Neural crest cell (in vitro differentiated cells): ENCODE data around the gene CPLX1. TPM values are rescaled to one million over a fixed set of nuclear protein-coding genes. Genes with fewer than 3 reads are reported as not detected.
A peak's percentile ranks its signal among the peaks of the same experiment; 100 is the strongest.

Source experiments
- DNase-seq: peaks from one replicate; pipeline ENCODE4 v3.0.0; 2021; ENCODE audit warnings: low read depth, mixed read lengths, low spot score
- H3K27ac Mint-ChIP-seq: one replicate; pipeline ENCODE4 v1.8.0; 2021; ENCODE audit warnings: mild to moderate bottlenecking, mixed read lengths; ENCODE audit not compliant: unreplicated experiment
- H3K27me3 Mint-ChIP-seq: 2 replicates; pipeline ENCODE4 v1.8.0; 2021; ENCODE audit warnings: low read depth, mild to moderate bottlenecking, mixed read lengths
- H3K36me3 Mint-ChIP-seq: 2 replicates; pipeline ENCODE4 v1.8.0; 2021; ENCODE audit warnings: low read depth, mild to moderate bottlenecking, mixed read lengths
- H3K4me1 Mint-ChIP-seq: 2 replicates; pipeline ENCODE4 v1.8.0; 2021; ENCODE audit warnings: mixed read lengths
- H3K4me3 Mint-ChIP-seq: one replicate; pipeline ENCODE4 v1.8.0; 2021; ENCODE audit warnings: mild to moderate bottlenecking, mixed read lengths
- H3K9me3 Mint-ChIP-seq: 2 replicates; pipeline ENCODE4 v1.8.0; 2021; ENCODE audit warnings: mixed read lengths
- total RNA-seq: library from RNA; stranded (reverse); gene quantifications from 2 replicates; pipeline ENCODE4 v1.2.1, GENCODE V29; 2021
- TF ChIP-seq, protein P1 (sequence below): fragments of 200-600 bp; sonication (generic); conservative IDR thresholded peaks from 2 replicates; pipeline ENCODE4 v1.5.0; 2021; ENCODE audit warnings: antibody characterized with exemption, mild to moderate bottlenecking

The CPLX1 gene
- total RNA-seq, 1 donor from 2014 or later: 2.0 TPM

DNA sequence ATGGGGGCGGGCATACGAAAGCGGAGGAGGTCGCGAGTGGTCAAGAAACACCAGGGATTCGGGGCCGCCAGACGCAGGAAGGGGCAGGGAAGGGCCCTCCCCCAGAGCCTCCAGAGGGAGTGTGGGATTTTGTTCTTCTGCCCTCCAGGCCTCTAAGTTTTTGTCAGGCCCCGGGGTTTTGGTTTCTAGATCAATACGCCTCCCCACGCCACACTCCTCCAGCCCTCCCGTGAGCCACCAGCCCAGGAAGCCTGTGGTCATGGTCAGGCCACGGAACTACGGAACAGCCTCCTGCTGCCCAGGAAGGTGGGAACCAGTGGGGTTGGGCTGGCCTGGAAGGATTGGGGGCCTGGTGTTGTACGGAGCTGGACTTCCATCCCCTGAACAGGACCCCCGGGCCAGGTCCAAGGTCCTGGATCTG, 38.4 kb downstream of the CPLX1 start:
- Mint-ChIP-seq H3K27ac (no peak overlapping the region), H3K27me3 (peaks cover 18% of the 10 kb centered on the region), H3K4me3 (peak overlapping the region; percentile 71), H3K4me1 (peaks cover 15% of the 10 kb centered on the region), H3K36me3 (no peaks in the 10 kb centered on the region), H3K9me3 (no peaks in the 10 kb centered on the region)
- DNase-seq: no peak
- TF ChIP-seq, protein P1, sequence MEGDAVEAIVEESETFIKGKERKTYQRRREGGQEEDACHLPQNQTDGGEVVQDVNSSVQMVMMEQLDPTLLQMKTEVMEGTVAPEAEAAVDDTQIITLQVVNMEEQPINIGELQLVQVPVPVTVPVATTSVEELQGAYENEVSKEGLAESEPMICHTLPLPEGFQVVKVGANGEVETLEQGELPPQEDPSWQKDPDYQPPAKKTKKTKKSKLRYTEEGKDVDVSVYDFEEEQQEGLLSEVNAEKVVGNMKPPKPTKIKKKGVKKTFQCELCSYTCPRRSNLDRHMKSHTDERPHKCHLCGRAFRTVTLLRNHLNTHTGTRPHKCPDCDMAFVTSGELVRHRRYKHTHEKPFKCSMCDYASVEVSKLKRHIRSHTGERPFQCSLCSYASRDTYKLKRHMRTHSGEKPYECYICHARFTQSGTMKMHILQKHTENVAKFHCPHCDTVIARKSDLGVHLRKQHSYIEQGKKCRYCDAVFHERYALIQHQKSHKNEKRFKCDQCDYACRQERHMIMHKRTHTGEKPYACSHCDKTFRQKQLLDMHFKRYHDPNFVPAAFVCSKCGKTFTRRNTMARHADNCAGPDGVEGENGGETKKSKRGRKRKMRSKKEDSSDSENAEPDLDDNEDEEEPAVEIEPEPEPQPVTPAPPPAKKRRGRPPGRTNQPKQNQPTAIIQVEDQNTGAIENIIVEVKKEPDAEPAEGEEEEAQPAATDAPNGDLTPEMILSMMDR: no peak

- Mint-ChIP-seq H3K27me3 (peaks cover 24% of the 10 kb centered on the region), H3K4me3 (no peak overlapping the region), H3K27ac (no peak overlapping the region), H3K4me1 (peaks cover 21% of the 10 kb centered on the region), H3K9me3 (no peaks in the 10 kb centered on the region), H3K36me3 (no peaks in the 10 kb centered on the region)
- TF ChIP-seq, protein P1: no peak
- no peak for DNase-seq
Observed at GRCh38 chr4:786861-787300, 39.0 kb downstream of the CPLX1 start.

DNA sequence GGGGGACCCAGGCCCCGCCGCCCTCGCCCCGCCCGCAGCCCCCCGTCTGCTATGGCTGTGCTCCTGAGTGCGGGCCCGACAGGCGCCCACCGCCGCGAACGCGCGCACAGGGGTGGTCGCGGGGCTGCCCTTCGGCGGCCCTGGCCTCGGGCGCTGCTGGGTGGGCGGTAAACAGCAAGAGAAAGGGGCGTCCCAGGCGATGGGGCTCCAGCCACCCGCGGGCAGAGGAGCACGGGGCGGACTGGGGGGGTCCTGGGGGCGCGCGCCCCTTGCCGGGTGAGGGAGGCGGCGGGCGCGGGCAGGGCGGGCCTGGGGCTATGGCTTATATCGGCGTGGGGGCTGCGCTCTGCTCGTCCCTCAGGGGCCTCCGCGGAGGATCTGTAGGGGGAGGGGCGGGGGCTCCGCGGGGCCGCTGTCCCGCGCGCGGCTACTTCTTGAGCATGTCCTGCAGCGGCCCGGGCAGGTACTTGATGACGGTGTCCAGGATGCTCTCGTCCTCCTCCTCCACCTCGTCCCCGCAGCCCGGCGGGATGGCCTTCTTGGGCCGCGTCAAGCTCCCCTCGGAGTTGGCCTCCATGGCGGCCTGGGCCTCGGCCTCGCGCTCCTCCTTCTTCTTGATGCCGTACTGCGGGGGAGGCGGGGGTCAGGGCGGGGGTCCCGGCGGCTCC, 39.7 kb downstream of the CPLX1 start:
- Mint-ChIP-seq H3K4me1 (peaks cover 22% of the 10 kb centered on the region), H3K4me3 (no peak overlapping the region), H3K9me3 (no peaks in the 10 kb centered on the region), H3K27ac (no peak overlapping the region), H3K27me3 (peaks cover 24% of the 10 kb centered on the region), H3K36me3 (no peaks in the 10 kb centered on the region)
- no peak for DNase-seq
- TF ChIP-seq, protein P1: no peak

DNA sequence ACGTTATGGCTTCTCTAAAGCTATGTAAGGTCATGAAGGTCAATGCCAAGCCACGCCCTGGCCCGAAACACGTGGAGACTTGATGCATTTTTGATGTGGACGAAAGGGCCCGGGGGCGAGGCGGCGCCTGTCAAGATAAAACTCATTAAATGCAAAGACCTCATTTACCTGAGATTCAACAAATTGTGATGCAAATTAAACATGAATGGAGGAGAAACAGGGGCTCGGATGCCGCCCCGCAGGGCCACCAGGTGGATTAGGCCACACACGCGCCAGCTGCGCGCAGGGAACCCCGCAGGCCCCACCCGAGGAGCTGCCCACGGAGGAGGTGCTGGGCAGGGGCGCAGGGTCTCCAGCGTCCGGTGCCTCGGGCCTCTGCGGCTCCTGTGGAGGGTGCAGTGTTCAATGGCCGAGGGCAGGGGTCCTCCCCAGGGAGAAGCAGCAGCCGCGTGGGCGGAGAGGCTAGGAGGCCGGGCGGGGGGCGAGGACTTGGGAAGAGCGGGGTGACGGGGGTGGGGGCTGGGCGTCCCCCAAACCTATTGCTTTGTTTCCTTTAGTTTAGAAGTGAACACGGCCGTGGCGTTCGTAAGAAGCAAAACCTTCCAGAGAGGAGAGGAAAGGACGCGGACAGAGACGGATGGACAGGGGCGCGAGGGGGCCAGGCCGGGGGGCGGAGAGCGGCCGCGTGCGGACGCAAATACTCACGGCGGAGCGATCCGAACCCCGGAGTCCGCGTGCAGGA, 40.4 kb downstream of the CPLX1 start:
- TF ChIP-seq, protein P1: no peak
- H3K9me3 Mint-ChIP-seq: no peaks in the 10 kb centered on the region
- peaks cover 24% of the 10 kb centered on the region for H3K27me3 Mint-ChIP-seq
- peaks cover 3% of the 10 kb centered on the region for H3K36me3 Mint-ChIP-seq
- H3K27ac Mint-ChIP-seq: no peak overlapping the region
- DNase-seq: no peak
- peak overlapping the region; percentile 64 for H3K4me3 Mint-ChIP-seq
- H3K4me1 Mint-ChIP-seq: peaks cover 24% of the 10 kb centered on the region

DNA sequence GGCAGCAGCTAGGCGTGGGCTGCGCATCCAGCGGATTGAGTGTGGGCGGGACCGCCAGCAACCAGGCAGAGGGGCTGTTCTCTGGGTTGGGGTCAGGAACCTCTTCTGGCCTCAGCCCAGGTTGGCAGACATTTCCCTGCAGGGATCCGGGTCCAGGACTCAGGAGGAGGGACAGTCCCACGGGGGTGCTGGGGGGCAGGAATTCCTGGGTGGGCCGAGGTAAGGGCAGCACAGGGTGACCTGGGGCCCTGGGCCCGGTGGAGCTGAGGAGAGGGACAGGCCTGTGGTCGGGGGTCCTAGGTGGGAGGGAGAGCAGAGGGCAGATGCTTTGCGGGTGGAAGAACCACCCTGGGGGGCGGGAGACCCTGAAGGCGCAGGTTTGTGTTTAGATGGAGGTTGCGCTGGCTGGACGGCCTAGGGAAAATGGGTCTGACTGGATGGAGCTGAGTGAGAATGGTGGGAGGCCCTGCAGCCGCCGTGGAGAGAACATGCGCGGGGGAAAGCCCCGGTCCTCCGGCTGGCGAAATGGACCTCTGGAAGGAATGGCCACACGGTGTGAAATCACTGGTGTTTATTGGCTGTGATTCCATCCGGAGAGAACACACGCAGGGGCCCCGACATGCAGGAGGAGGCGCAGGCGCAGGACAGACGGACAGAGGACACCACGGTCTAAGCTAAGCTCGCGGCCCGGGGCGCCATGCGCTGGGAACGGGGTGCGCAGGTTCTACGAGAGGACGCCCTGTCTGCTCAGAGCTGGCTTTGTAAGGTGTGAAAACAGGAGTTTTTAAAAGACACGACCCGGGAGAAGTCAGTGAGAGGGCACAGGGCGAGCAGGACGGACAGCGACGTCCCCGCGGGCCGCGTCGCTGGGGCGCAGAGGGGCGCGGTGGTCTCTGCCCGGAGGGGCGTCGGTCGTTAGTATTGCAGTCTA, 41.3 kb downstream of the CPLX1 start:
- H3K9me3 Mint-ChIP-seq: no peaks in the 10 kb centered on the region
- peak overlapping the region; percentile 64 for H3K4me3 Mint-ChIP-seq
- TF ChIP-seq, protein P1: no peak
- peaks cover 33% of the 10 kb centered on the region for H3K4me1 Mint-ChIP-seq
- peaks cover 10% of the 10 kb centered on the region for H3K36me3 Mint-ChIP-seq
- peaks cover 24% of the 10 kb centered on the region for H3K27me3 Mint-ChIP-seq
- no peak overlapping the region for H3K27ac Mint-ChIP-seq
- DNase-seq: no peak
